ENCODE data around the gene DYSF.
"Not testable (repeated sequence)": the region's sequence is repeated elsewhere in the genome, so short reads cannot be mapped to it uniquely, and the experiment has no call there.

Gene DYSF

DNA sequence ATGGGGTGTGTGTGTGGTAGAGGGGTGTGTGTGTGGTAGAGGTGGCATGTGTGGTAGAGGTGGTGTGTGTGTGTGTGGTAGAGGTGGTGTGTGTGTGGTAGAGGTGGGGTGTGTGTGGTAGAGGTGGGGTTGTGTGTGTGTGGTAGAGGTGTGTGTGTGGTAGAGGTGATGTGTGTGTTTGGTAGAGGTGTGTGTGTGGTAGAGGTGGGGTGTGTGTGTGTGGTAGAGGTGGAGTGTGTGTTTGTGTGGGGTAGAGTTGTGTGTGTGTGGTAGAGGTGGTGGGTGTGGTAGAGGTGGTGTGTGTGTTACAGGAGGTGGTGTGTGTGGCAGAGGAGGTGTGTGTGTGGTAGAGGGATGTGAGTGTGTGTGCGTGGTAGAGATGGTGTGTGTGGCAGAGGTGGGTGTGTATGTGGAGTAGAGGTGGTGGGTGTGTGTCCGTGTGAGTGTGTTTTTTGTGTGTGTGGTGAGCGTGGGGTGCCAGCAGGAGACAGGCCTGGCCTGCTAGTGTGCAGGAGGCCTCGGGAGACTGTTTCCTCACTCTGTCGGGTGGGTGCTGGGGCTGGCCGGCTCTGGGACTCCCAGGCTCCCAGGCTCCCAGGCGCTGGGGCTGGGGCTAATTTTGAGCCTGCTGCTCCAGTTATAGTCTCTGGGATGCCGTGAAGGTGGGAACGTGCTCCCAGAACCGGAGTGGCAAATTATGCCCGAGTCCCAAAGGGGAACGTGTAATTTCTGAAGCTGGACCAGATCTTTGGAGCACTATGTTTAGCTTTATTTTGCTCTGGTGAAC is 165.2 kb downstream of the DYSF start:
- peak in 3 of 10 donors; percentile 14 to 88 (median 72) for DNase-seq
- intact Hi-C loops (cut with DNase I), result no loop called here

DNA sequence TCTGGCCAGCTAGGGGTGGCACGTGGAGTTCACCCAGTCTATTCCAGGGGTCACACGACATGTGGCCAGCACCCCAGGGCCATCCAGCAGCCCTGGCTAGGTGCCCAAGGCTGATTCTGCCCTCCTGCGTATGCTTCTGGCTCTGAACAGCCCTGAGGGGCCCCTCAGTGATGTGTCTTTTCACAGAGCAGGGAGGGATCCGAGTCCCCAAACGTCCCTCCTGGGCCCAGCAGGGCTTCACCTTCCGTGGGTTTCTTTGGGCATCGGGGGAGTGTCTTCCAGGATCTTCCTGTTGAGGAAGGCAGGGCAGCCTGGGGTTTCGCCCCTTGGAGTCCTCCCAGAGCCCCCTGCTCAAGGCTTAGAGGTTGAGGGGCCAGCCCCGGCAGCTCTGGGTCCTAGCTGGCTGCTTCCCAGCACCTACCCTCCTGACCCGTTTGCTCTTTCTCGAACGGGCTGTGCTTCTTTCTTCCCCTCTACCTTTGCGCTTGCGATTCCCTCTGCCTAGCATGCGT is 165.9 kb downstream of the DYSF start:
- intact Hi-C loops (cut with DNase I), result no loop called here
- peak in 2 of 10 donors; percentile 11 to 68 for DNase-seq

DNA sequence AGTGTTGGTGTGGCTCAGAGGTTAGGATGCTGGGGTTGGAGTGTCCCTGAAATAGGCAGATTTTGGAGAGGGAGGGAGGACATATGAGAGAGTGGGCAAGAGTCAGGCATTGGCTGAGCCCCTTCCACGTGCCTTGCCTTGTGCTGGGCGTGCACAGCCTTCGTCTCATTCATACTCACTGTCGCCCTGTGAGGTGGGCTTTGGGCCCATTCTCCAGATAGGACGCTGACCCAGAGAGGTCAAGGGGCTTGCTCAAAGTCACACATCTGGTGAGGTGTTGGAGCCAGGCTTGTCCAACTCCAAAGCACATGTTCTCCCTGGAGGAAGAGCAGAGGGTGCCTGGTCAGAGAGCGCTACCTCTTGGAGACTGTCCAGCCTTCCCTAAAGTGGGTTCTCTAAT is 166.8 kb downstream of the DYSF start:
- intact Hi-C loops (cut with DNase I), result no loop called here
- peak in 1 of 10 donors; percentile 10 for DNase-seq

DNA sequence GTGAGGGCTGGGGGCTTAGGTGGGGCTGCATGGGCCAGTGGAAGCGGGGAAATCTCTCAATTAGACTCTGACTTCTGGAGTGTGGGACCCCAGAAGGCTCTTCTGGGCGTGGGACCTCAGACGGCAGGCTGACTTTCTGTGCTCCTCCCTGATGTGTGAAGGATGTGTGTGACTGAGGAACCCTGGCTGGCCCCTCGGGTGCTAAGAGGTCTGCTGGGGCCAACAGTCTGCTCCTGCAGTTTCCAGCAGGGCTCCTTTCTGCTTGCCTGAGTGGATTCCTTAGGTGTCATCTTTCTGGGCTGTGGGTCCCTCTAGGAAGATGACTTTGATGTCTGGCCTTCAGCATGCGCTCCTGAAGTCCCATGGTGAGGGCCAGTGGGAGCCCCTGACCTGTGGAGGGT is 167.5 kb downstream of the DYSF start:
- intact Hi-C loops (cut with DNase I), result no loop called here
- peak in 2 of 10 donors; percentile 6 to 26 for DNase-seq

DNA sequence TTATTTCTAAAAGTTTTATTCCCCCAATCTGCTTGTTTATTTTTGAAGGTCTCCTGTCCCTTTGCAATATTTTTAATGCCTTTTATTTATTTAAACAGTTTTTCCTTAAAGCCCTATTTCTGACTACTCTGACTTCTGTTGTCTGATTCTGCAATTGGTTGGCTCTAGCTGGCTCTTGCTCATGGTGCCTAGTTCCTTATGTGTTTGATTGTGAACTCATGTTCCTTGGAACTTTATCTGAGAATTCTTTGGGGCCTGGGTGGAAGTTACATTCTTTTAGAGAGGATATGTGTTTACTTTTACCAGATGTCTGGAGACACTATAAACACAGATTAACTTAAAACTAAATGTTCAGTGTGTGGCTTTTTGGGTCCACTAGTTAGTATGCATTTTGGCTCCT is 175.9 kb downstream of the DYSF start:
- no peak for DNase-seq
- intact Hi-C loops (cut with DNase I), result no loop called here

DNA sequence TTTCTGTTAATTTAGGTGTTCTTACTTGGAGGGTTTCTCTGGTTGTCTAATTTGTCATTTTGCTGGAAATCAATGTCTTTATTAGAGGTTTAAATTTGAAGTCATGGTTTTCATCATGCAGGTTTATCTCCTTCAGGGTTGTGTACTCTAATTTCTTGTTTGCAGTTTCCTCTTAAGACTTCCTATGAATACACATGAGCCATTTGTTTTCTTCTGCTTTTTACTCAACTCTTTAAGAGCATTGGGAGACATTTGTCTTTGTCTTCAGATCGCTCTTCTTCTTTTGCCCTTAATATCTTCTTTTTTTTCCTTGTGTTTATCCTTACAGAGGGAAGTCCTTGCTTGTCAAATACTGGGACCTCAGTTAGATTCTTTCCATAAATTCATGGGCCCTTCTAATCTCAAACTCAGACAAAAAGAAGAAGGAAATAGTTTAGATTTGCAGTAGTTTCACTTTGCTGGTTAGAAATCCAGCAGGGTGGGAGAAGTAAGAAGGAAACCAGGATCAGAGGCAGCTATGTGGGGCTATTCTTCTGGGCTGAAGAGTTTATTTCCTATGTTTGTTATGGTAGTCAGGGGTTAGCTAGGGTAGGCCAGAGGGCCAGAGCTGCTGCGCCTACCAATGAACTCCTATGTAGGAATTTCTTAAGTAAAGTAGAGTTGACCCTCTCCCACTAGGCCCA is 176.6 kb downstream of the DYSF start:
- no peak for DNase-seq
- intact Hi-C loops (cut with DNase I), result no loop called here

DNA sequence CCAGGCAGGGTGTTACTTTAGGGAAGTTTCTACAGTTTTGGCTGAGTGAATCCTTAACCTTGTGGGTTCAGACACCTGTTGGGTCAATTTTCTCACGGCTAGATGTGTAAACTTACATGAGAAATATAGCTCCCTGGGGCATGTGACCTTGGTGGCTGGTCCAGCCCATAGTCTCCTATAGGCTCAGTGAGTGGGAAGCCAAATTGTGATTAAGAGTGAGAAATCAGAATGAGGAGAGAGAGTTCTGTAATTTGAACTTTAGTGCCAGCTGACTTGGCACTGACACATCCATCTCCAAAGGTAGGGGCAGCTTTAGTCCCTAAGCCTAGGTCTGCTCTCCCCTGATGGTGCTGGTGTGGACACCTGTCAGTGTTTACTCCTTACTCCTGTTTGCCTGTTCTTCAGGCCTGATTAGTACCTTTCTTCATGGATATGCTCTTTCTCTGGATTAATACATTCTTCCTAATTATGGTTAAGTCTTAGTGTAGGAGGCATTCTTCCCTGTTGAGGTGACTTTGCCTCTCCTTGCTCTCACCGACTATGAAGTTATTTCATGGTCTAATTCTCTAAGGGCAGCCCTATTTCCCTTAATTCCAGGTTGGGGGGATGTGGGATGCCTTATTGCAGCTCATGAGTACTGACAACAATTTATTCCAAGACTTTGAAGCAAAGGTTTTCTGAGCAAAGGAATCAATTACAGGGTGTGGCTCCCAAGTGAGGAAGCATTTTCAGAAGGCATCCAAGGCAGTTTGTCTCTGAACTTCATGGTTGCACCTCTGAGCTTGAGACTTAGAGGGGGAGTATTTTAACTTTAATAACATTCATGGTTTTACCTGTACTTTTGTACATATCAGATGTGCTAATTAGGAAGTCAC is 177.3 kb downstream of the DYSF start:
- intact Hi-C loops (cut with DNase I), result no loop called here
- no peak for DNase-seq

DNA sequence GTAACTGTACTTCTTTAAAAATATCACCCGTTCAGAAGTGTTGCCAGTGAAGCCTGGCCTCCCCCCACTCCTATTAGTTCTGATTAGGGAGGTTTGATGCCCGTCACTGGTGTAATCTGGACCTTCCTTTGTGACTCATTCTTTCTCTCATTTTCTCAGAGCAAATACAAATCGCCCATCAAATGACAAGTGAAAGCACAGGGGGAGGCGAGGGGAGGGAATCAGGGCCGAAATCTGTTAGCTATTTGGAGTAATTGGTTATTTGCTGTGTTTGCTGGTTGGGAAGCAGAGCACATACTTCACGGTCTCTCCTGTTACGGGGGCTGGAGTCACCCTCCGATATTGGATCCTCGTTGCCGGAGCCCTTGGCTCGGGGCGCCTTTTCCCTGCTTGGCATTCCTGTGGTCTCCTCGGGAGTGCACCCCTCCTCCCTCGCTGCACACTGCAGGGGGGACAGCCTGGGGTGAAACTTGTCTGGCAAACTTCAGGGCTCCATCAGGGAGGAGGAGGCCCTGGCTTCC is 178.1 kb downstream of the DYSF start:
- intact Hi-C loops (cut with DNase I), result no loop called here
- DNase-seq, result peak in 2 of 10 donors; percentile 55 to 77

DNA sequence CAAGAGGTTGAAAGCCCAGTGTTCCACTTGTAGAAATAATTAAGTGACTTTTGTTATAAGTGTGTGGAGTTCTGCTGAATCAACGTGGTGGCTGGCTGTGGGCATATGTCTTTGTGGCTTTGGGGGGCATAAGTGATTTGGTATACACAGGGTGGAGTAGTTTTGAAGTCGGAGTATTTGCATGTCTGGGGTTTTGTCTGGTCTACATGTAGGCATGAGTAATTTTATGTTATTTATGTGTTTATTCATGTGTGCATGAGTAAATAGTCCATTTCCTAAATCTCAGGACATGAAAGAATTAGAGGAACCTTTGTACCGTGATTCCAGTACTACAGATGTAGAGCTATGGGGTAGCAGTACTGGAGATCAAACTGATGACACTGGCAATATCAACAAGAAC is 179.7 kb downstream of the DYSF start:
- intact Hi-C loops (cut with DNase I), result no loop called here
- no peak for DNase-seq

DNA sequence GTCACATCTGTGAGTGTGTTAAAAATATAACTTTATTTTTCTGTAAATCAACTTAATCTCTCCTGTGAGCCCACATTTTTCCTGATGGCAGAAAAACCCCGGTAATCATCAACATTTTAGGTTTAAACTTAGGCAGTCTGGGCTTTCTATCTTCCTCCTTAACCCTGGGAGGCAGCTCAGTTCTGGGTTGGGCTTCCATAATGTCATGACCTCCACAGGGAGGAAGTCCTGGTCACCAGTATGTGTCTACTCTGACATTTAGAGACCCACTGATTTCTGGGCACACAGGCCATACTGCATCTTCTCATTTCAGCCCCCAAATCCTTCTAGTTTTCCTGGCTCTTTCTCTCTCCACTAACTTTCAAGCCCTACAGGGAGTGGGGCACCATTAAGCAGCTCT is 181.2 kb downstream of the DYSF start:
- DNase-seq, result no peak
- intact Hi-C loops (cut with DNase I), result no loop called here

DNA sequence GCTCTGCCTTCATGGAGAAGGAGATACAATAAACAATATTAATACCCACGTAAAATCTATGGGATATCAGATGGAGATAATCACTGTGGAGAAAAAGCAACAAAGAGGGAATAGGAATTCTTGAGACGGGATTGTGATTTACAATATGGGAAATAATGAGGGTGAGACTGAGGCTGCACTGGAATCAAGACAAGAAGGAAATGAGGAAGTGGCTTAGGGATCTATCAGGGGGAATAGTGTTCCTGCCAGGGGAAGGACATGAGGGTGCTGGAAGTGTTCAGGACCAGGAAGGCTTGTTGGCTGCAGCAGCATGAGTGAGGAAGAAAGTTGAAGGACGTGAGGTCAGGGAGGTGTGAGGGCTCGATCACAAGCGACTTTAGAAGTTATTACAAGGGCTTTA is 182.4 kb downstream of the DYSF start:
- no peak for DNase-seq
- intact Hi-C loops (cut with DNase I), result no loop called here

DNA sequence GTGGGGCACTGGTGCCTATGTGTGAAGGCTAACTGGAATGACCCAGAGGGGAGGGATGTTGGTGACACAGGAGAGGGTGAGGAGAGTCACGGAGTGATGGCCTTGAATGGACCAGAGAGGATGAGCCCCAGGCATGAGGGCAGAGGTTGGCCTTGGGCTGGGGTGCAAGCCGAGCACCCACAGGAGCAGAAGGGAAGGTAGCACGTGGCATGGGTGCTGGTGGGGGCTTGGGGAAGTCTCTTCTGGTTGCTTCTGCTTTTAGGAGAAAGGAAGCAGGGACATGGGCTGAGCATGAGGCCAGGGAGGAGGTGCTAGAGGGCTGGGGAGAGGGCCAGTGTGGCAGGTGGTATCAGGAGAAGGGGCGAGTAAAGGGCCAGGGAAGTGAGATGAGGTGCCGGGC is 183.8 kb downstream of the DYSF start:
- intact Hi-C loops (cut with DNase I), result no loop called here
- peak in 1 of 10 donors; percentile 84 for DNase-seq

DNA sequence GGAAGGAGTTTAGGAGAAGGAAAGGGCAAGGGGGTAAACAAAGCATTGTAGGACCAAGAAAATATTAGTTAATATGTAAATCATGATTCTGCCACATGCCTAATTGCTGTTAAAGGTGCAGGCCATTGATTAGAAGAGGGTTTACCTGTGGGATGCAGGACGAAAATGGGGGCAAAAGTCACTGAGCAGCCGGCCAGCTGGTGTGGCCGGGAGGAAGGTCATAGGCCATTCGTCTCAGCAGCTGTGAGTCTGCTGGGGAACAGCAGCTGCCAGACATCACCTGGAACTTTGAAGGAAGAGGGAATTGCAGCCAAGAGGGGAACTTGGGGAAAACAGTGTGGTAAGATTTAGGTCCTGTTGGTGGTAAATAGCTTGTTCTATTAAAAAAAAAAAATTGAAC is 184.4 kb downstream of the DYSF start:
- intact Hi-C loops (cut with DNase I), result no loop called here
- DNase-seq, result no peak

DNA sequence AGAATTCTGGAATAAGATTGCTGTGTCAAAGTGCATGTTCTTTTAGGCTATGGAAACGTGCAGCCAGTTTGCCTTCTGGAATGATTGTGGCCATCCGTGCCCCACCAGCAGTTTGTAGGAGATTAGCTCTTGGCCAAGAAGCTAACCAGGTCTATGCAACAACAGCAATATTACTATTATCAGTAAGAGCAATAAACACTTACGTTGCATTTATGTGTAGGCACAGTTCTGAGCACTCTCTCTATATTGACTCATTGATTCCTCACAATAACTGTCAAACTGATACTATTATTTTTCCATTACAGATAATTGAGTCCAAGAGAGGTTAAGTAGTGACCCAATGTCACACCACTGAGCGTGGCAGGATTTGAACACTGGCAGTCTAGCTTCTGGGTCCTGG is 186.4 kb downstream of the DYSF start:
- intact Hi-C loops (cut with DNase I), result no loop called here
- DNase-seq, result no peak

DNA sequence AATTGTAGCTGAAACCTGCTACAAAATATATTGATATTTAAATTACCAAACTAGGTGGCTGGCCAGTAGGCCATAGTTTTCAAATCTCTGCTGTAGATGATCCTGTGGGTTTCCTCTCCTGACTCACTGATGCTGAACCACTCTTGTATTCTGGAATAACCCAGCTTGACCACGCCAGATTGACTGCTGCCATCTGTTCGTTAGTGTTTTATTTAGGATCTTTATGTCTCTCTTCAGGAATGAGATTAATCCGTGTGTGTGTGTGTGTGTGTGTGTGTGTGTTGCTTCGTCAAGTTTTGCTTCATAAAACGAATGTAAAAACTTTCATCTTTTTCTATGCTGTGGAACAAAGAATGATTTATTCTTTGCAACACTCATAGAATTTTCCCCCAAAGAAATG is 187.1 kb downstream of the DYSF start:
- intact Hi-C loops (cut with DNase I), result no loop called here
- DNase-seq, result no peak

DNA sequence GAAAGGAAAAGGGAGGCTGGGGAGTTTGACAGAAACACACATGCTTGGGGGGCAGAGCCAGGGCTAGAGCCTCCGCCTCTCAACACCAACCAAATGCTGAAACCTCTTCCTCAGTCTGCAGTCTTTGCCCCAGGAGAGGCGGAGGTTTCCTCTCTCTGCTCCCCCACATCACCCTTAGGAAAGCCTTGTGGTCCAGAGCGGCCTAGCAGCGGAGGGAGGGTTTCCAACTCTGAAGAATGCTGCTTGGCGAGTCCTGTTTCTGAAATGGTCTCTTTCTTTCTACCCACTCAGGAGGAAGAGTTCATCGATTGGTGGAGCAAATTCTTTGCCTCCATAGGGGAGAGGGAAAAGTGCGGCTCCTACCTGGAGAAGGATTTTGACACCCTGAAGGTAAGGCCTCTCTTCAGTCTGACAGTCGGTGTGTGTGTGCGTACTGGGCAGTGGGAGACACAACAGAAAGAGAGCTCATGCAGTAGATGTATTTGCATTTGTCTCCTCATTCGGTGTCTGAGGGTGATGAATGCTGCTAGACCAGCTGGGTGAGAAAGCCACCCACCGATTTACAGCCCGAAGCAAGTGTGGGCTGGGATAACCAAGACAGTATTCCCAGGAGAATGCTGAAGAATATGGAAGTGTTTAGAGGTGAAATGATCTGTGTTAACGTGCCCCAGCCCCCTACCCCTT is 190.5 kb downstream of the DYSF start:
- intact Hi-C loops (cut with DNase I), result no loop called here

DNA sequence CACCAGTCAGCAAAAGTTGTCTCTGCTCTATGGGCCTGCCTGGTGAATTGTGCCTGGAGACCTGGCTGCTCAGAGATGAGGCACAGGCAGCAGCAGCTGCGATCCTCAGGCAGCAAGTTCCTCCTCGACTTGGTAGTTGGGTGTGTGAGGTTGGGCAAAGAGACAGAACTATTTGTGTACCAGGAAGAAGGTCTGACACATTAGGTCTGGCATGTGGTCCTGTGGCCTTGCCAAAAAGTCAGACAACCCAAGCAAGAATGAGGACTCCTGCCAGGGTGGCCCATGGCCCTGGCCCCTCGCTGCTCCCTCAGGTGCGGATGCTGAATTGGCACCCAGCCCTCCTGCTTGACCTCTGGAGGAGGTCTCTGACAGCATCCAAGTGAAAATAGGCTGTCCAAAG is 192.7 kb downstream of the DYSF start:
- intact Hi-C loops (cut with DNase I), result no loop called here
- DNase-seq, result peak in 1 of 10 donors; percentile 59

More for the DNA sequence above, 190.5 kb downstream of the DYSF start:
- peak in 1 of 10 donors; percentile 32 for DNase-seq

DNA sequence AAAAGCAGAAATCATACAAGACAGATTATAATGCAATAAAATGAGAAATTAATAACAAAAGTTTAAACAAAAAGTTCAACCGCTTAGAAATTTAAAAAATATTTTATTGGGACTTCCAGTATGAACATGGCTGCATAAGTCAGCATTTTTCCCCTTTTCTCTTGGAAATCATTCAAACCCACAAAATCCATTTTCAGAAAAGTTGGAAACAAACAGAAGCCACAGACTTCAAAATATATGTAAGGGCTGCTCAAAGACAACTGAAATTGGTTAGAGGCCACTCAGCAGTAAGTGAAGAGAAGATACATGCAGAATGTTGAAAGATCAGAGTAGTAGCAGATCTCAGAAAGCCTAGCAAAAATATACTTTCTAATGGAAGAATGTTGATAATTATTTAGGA is 194.0 kb downstream of the DYSF start:
- no peak for DNase-seq
- intact Hi-C loops (cut with DNase I), result no loop called here

DNA sequence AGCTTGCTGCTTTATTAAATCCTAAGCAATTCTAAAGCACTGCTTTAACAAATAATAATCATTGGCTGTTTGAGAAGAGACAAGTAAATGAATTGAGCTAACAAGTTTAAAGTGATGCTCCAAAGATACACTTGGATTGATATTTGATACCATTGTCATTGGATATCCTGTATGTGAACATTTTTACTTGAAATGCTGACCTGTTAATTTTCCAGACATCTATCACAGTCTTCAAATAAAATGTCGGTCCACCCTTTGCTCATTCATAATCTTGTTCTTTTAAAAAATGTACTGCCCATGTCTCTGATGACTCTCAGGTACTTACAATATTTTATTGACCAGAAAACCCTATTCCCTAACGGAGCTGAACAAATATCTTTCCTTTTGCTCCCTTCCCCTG is 202.1 kb downstream of the DYSF start:
- intact Hi-C loops (cut with DNase I), result no loop called here
- no peak for DNase-seq

DNA sequence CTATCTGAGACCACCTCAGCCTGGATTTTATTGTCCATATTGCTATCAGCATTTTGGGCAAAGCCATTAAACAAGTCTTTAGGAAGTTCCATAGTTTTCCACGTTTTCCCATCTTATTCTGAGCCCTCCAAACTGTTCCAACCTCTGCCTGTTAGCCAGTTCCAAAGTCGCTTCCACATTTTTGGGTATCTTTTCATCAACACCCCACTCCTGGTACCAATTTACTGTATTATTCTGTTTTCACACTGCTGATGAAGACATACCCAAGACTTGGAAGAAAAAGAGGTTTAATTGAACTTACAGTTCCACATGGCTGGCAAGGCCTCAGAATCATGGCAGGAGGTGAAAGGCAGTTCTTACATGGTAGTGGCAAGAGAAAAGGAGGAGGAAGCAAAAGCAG is 204.9 kb downstream of the DYSF start:
- DNase-seq, result not testable (repeated sequence)

More for the DNA sequence above, 204.9 kb downstream of the DYSF start:
- intact Hi-C loops (cut with DNase I), result not testable (repeated sequence)
